ENCODE measurements around the gene RNF135. TPM values are rescaled to one million over a fixed set of nuclear protein-coding genes. Genes with fewer than 3 reads are reported as not detected.

The RNF135 gene
- total RNA-seq, 1 experiment from 2014 or later, result 8.0 TPM

GRCh38 chr17:30996486-30996885, 25.6 kb downstream of the RNF135 start:
- no peaks in the 10 kb centered on the region for H3K9me3 ChIP-seq (ENCODE audit: control insufficient read depth, low read depth, low read length)
- H3K27ac Mint-ChIP-seq, result no peak overlapping the region; a peak in 1 of 7 replicates

More at GRCh38 chr17:30996486-30996885, 25.6 kb downstream of the RNF135 start:
- no peak for DNase-seq
- Histone ChIP-seq H2AFZ (ENCODE audit: low read length) (no peak overlapping the region), H2BK12ac (ENCODE audit: insufficient read length, low read depth, low read length) (no peak overlapping the region), H3K23ac (ENCODE audit: insufficient read length, low read depth, low read length) (no peak overlapping the region), H3K56ac (ENCODE audit: insufficient read length, low read depth, low read length) (no peak overlapping the region), H3K9ac (ENCODE audit: extremely low read depth, insufficient read length, low read length) (no peak overlapping the region), H3K18ac (ENCODE audit: insufficient read length, low read depth, low read length) (no peak overlapping the region), H3K79me1 (ENCODE audit: insufficient read depth, low read depth, low read length, poor library complexity, severe bottlenecking) (no peaks in the 10 kb centered on the region), H3K4ac (ENCODE audit: low read depth, low read length) (no peak overlapping the region), H4K8ac (replicated peaks; ENCODE audit: insufficient read length, low read depth, low read length) (no peak overlapping the region), H2AK5ac (ENCODE audit: insufficient read length, low read length) (no peak overlapping the region), H3K4me2 (ENCODE audit: insufficient read depth, insufficient read length, low read length) (no peak overlapping the region), H3K27ac (ENCODE audit: insufficient read length, low read depth, low read length) (no peak overlapping the region), H2BK120ac (ENCODE audit: low read depth, low read length, poor library complexity, severe bottlenecking) (no peak overlapping the region), H4K20me1 (ENCODE audit: control insufficient read depth, insufficient read depth, insufficient read length) (no peaks in the 10 kb centered on the region), H2BK20ac (ENCODE audit: low read depth, low read length, poor library complexity, severe bottlenecking) (no peak overlapping the region), H3K23me2 (ENCODE audit: insufficient read length, low read depth, low read length, poor library complexity, severe bottlenecking) (no peaks in the 10 kb centered on the region), H3K4me1 (ENCODE audit: insufficient read depth, low read length) (no peaks in the 10 kb centered on the region; the same call in 1 of the 2 replicates), H4K5ac (ENCODE audit: insufficient read length, low read depth, low read length) (no peak overlapping the region), H2BK5ac (ENCODE audit: insufficient read length, low read length) (no peak overlapping the region), H3K14ac (ENCODE audit: insufficient read depth, low read length) (no peak overlapping the region), H3K79me2 (ENCODE audit: insufficient read depth, low read length) (no peaks in the 10 kb centered on the region), H2BK15ac (ENCODE audit: low read depth, low read length) (no peak overlapping the region), H3K27me3 (ENCODE audit: insufficient read depth, low read length) (no peaks in the 10 kb centered on the region), H4K91ac (ENCODE audit: insufficient read length, low read depth, low read length) (no peak overlapping the region), H3T11ph (ENCODE audit: low read length) (no peak overlapping the region)
- Mint-ChIP-seq H3K9me3 (no peaks in the 10 kb centered on the region), H3K4me3 (no peak overlapping the region), H3K27me3 (ENCODE audit: low read depth) (no peaks in the 10 kb centered on the region), H3K4me1 (no peaks in the 10 kb centered on the region), H3K36me3 (ENCODE audit: insufficient read depth in 1 of 3, low read depth in 3 of 3) (peaks cover 4 to 33% (median 22%) of the 10 kb centered on the region in 3 experiments; a peak in 5 of 7 replicates)
- no CpG with 5 or more reads among the region's 3 CpGs for WGBS (ENCODE audit: extremely low coverage, insufficient read length, low lambda C conversion rate)
- TF ChIP-seq, protein P1, sequence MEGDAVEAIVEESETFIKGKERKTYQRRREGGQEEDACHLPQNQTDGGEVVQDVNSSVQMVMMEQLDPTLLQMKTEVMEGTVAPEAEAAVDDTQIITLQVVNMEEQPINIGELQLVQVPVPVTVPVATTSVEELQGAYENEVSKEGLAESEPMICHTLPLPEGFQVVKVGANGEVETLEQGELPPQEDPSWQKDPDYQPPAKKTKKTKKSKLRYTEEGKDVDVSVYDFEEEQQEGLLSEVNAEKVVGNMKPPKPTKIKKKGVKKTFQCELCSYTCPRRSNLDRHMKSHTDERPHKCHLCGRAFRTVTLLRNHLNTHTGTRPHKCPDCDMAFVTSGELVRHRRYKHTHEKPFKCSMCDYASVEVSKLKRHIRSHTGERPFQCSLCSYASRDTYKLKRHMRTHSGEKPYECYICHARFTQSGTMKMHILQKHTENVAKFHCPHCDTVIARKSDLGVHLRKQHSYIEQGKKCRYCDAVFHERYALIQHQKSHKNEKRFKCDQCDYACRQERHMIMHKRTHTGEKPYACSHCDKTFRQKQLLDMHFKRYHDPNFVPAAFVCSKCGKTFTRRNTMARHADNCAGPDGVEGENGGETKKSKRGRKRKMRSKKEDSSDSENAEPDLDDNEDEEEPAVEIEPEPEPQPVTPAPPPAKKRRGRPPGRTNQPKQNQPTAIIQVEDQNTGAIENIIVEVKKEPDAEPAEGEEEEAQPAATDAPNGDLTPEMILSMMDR (conservative IDR thresholded peaks at IDR 0.05), result no peak
